ENCODE data around the gene FAM169A. TPM values are rescaled to one million over a fixed set of nuclear protein-coding genes. Genes with fewer than 3 reads are reported as not detected.
"Not testable (repeated sequence)": the region's sequence is repeated elsewhere in the genome, so short reads cannot be mapped to it uniquely, and the experiment has no call there.

The FAM169A gene
- total RNA-seq, 4 donors from 2014 or later, result under 0.01 to 26.5 (median 3.5) TPM

- H3K27me3 ChIP-seq, result no peaks in the 10 kb centered on the region
These were observed 10.0 kb upstream of the FAM169A start for GRCh38 chr5:74875994-74876791.

GRCh38 chr5:74873525-74874249 lies 7.5 kb upstream of the FAM169A start:
- H3K27me3 ChIP-seq, result no peaks in the 10 kb centered on the region
- H3K4me3 ChIP-seq, result no peak overlapping the region
- H3K9me3 ChIP-seq, result no peaks in the 10 kb centered on the region
- no peaks in the 10 kb centered on the region for H3K4me1 ChIP-seq
- H3K36me3 ChIP-seq, result no peaks in the 10 kb centered on the region
- no peak for DNase-seq
- H3K27ac ChIP-seq, result no peak overlapping the region
- no peak for TF ChIP-seq CTCF (IDR thresholded peaks at IDR 0.05)
- TF ChIP-seq POLR2A (IDR thresholded peaks at IDR 0.05), result no peak
- intact Hi-C loops (cut with DNase I; ENCODE audit: low total_unique reads), result no loop called here

More at GRCh38 chr5:74875994-74876791, 10.0 kb upstream of the FAM169A start:
- Histone ChIP-seq H3K27ac (no peak overlapping the region), H3K4me1 (no peaks in the 10 kb centered on the region), H3K4me3 (no peak overlapping the region), H3K36me3 (no peaks in the 10 kb centered on the region), H3K9me3 (no peaks in the 10 kb centered on the region)
- no peak for TF ChIP-seq POLR2A (IDR thresholded peaks at IDR 0.05)
- TF ChIP-seq CTCF (IDR thresholded peaks at IDR 0.05), result no peak
- DNase-seq, result no peak
- intact Hi-C loops (cut with DNase I; ENCODE audit: low total_unique reads), result no loop called here

GRCh38 chr5:74870299-74871067 lies 4.3 kb upstream of the FAM169A start:
- intact Hi-C loops (cut with DNase I; ENCODE audit: low total_unique reads), result no loop called here
- Histone ChIP-seq H3K9me3 (no peaks in the 10 kb centered on the region), H3K27me3 (no peaks in the 10 kb centered on the region), H3K27ac (no peak overlapping the region), H3K36me3 (no peaks in the 10 kb centered on the region), H3K4me3 (no peak overlapping the region), H3K4me1 (peaks cover 0 to 4% of the 10 kb centered on the region in 2 donors)
- TF ChIP-seq POLR2A (IDR thresholded peaks at IDR 0.05), result no peak
- no peak for TF ChIP-seq CTCF (IDR thresholded peaks at IDR 0.05)
- no peak for DNase-seq

GRCh38 chr5:74869414-74869813 lies 3.2 kb upstream of the FAM169A start:
- intact Hi-C loops (cut with DNase I; ENCODE audit: low total_unique reads); H3K36me3 ChIP-seq; H3K4me3 ChIP-seq; DNase-seq; H3K4me1 ChIP-seq; H3K27me3 ChIP-seq; H3K9me3 ChIP-seq; H3K27ac ChIP-seq: not testable (repeated sequence)

GRCh38 chr5:74866596-74867162 lies 492 bp upstream of the FAM169A start:
- H3K4me3 ChIP-seq, result peak overlapping the region; percentile 1 to 52
- DNase-seq, result no peak
- H3K9me3 ChIP-seq, result no peaks in the 10 kb centered on the region
- H3K36me3 ChIP-seq, result no peaks in the 10 kb centered on the region
- H3K27me3 ChIP-seq, result no peaks in the 10 kb centered on the region
- H3K4me1 ChIP-seq, result peaks cover 0 to 4% of the 10 kb centered on the region in 2 donors
- intact Hi-C loops (cut with DNase I; ENCODE audit: low total_unique reads), result no loop called here
- TF ChIP-seq POLR2A (IDR thresholded peaks at IDR 0.05), result no peak
- no peak for TF ChIP-seq CTCF (IDR thresholded peaks at IDR 0.05)
- no peak overlapping the region for H3K27ac ChIP-seq
